ENCODE data around the gene ST6GALNAC1. TPM values are rescaled to one million over a fixed set of nuclear protein-coding genes. Genes with fewer than 3 reads are reported as not detected.

Gene ST6GALNAC1
- total and polyA plus RNA-seq, 7 donors: 0.38 to 3.6 (median 0.56) TPM

DNA sequence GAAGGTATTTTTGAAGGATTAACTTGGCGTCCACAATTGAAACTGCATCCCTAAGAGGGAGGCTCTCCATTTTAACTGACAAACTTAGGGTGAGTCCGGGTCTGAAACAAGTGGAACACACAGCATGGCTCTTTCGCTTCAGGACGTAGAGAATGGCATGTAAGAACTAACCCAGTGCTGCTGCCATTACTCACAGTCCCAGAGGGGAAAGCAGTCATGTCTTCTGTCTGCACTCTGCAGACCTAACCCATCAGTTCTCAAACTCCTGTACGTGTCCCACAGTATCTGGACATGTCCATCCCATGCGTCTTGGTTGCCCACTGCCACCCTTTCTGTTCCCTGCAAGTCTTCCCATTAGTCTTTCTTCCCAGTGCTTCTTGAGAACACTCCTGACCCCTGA is 563 bp downstream of the ST6GALNAC1 start:
- Histone ChIP-seq H3K27me3 (ENCODE audit: insufficient read depth in 3 of 3, low read length in 2 of 3) (peaks cover 0 to 2% (median 0%) of the 10 kb centered on the region in 3 donors), H3K27ac (no peak overlapping the region), H3K9me3 (no peaks in the 10 kb centered on the region), H3K4me1 (no peaks in the 10 kb centered on the region), H3K4me3 (no peak overlapping the region), H3K36me3 (ENCODE audit: insufficient read depth in 1 of 2, low read depth in 1 of 2) (no peaks in the 10 kb centered on the region)
- ATAC-seq: peak in 1 of 4 donors; percentile 30
- intact Hi-C loops (cut with DNase I): no loop called here
- TF ChIP-seq, protein P1, sequence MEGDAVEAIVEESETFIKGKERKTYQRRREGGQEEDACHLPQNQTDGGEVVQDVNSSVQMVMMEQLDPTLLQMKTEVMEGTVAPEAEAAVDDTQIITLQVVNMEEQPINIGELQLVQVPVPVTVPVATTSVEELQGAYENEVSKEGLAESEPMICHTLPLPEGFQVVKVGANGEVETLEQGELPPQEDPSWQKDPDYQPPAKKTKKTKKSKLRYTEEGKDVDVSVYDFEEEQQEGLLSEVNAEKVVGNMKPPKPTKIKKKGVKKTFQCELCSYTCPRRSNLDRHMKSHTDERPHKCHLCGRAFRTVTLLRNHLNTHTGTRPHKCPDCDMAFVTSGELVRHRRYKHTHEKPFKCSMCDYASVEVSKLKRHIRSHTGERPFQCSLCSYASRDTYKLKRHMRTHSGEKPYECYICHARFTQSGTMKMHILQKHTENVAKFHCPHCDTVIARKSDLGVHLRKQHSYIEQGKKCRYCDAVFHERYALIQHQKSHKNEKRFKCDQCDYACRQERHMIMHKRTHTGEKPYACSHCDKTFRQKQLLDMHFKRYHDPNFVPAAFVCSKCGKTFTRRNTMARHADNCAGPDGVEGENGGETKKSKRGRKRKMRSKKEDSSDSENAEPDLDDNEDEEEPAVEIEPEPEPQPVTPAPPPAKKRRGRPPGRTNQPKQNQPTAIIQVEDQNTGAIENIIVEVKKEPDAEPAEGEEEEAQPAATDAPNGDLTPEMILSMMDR (IDR thresholded peaks at IDR 0.05): no peak
- DNase-seq: no peak
- 82 to 88% (median 84%) methylated on average over 6 of the region's 6 CpGs for WGBS, 3 donors

DNA sequence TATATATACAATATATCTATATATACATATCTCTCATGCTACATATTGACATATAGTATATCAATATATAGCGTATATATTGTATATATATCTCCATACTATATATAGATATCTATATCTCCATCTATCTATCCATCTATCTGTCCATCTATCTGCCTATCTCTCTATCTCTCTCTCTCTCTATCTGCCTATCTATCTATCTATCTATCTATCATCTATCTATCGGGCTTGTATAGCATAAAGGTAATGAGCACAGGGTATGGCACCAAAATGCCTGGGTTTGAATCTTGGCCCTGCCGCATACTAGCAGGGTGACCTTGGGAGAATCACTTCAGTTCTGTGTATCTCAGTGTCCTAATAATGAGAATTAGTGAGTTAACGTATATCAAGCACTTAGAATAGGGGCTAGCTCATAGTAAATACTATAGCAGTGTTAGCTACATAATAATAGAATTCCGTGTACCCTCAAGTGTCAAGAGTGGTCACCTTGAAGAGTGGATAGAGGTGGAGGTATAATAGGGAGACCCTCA is 1.5 kb downstream of the ST6GALNAC1 start:
- no peaks in the 10 kb centered on the region for H3K36me3 ChIP-seq (ENCODE audit: insufficient read depth in 1 of 2, low read depth in 1 of 2)
- H3K4me1 ChIP-seq: no peaks in the 10 kb centered on the region
- intact Hi-C loops (cut with DNase I): no loop called here
- no peak overlapping the region for H3K4me3 ChIP-seq
- ATAC-seq (no peak), DNase-seq (no peak)
- H3K9me3 ChIP-seq: no peaks in the 10 kb centered on the region
- 93 to 94% (median 94%) methylated on average over 5 of the region's 5 CpGs for WGBS, 3 donors
- no peak overlapping the region for H3K27ac ChIP-seq
- H3K27me3 ChIP-seq (ENCODE audit: insufficient read depth in 3 of 3, low read length in 2 of 3): peaks cover 0 to 2% (median 0%) of the 10 kb centered on the region in 3 donors
- TF ChIP-seq, protein P1 (IDR thresholded peaks at IDR 0.05): no peak

DNA sequence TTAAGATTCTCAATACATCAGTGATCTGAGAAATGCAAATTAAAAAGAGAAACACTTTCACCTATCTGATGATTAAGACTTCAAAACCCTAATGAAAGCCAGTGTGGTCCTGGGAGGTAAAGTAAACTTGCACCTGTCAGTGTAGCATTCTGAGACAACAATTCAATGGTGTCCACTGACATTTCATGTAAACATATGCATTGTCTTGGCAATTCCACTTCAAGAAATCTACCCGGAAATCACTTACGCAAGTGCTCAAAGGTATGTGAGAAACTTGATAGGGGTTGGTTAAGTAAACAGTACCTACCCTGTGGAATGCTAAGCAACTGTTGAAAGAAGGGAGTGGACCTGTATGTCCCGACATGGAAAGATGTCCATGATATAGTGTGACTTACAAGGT is 2.1 kb downstream of the ST6GALNAC1 start:
- 45 to 52% (median 46%) methylated on average over 3 of the region's 3 CpGs for WGBS, 3 donors
- Histone ChIP-seq H3K36me3 (ENCODE audit: insufficient read depth in 1 of 2, low read depth in 1 of 2) (no peaks in the 10 kb centered on the region), H3K27me3 (ENCODE audit: insufficient read depth in 3 of 3, low read length in 2 of 3) (peaks cover 0 to 2% (median 0%) of the 10 kb centered on the region in 3 donors), H3K4me3 (no peak overlapping the region), H3K9me3 (no peaks in the 10 kb centered on the region), H3K27ac (no peak overlapping the region), H3K4me1 (no peaks in the 10 kb centered on the region)
- no peak for ATAC-seq
- no peak for DNase-seq
- TF ChIP-seq, protein P1 (IDR thresholded peaks at IDR 0.05): no peak
- intact Hi-C loops (cut with DNase I): no loop called here

DNA sequence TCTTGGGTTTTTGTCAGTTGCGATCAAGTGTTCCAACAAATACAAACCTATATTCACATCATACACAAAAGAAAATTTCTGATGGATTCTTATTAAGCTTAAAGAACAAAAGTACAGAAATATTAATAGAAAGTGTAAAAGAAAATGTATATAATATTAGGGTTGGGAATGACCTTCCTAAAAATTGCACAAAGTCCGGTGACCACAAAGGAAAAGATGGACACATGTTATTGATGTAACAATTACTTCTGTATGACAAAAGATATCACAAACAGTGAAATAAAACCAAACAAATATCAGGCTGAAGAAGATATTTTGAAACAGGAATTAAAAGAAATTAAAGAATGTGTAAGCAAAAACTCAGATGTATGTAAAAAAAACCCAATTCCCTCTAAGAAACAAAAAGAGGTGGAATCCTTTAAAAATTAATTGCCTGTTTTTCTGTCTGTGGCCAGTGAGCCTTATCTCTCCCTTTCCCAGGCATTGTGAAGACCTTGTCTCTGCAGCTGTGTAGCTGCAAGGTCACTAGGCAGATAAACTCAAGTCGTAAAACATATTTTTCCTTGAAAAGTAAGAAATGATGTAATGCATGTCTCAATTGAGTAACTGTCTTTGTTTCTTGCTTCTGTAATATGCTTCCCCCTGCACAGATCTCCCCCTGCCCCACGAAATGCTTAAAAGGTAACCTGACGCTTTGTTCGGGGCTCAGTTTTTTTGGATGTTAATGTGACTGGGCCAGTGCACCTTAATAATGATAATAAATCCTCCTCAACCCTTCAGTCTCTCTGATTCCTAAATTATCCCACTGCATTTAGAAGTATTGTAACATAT is 2.8 kb downstream of the ST6GALNAC1 start:
- no peak for ATAC-seq
- peaks cover 0 to 2% (median 0%) of the 10 kb centered on the region in 3 donors for H3K27me3 ChIP-seq (ENCODE audit: insufficient read depth in 3 of 3, low read length in 2 of 3)
- no peak overlapping the region for H3K4me3 ChIP-seq
- WGBS, 3 donors: 63 to 78% (median 74%) methylated on average over 6 of the region's 6 CpGs
- intact Hi-C loops (cut with DNase I): no loop called here
- DNase-seq: no peak
- no peaks in the 10 kb centered on the region for H3K36me3 ChIP-seq (ENCODE audit: insufficient read depth in 1 of 2, low read depth in 1 of 2)
- H3K27ac ChIP-seq: no peak overlapping the region
- H3K9me3 ChIP-seq: no peaks in the 10 kb centered on the region
- no peaks in the 10 kb centered on the region for H3K4me1 ChIP-seq
- TF ChIP-seq, protein P1 (IDR thresholded peaks at IDR 0.05): no peak

All from psoas muscle (tissue), 8 donors.